HG02870 (cell line): ENCODE data around the gene S1PR4.
"Not testable (repeated sequence)": the region's sequence is repeated elsewhere in the genome, so short reads cannot be mapped to it uniquely, and the experiment has no call there.

Source experiments
- ATAC-seq: cut with Tn5 transposase; IDR thresholded peaks from one replicate; pipeline ENCODE4 v1.9.1; 2021; ENCODE audit warnings: mild to moderate bottlenecking, moderate library complexity; ENCODE audit not compliant: unreplicated experiment

S1PR4 gene

DNA sequence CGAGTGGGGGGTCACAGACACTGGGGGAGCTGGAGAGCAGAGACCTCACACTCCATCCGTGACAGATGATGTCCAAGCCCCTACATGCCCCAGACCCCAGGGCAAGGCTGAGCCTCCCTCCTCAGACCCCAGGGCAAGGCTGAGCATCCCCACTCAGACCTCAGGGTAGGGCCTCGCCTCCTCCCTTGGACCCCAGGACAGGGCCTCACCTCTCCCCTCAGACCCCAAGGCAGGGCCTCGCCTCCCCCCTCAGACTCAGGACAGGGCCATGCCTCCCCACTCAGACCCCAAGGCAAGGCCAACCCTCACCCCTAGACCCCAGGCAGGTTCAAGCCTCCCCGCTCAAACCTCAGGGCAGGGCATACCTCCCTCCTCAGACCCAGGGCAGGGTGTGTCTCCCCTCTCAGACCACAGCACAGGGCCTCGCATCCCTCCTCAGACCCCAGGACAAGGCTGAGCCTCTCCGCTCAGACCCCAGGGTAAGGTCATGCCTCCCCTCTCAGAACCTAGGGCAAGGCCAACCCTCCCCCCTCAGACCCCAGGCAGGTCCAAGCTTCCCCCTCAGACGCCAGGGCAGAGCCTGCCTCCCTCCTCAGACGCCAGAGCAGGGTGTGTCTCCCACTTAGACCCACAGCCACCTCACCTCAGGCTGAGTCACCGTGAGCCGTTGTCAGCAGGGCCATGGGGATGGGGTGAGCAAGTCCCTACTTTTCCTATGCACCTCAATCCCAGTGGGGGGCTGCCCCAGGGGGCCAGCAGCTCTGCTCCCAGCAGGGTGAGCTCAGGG, 1.7 kb upstream of the S1PR4 start:
- ATAC-seq = no peak

DNA sequence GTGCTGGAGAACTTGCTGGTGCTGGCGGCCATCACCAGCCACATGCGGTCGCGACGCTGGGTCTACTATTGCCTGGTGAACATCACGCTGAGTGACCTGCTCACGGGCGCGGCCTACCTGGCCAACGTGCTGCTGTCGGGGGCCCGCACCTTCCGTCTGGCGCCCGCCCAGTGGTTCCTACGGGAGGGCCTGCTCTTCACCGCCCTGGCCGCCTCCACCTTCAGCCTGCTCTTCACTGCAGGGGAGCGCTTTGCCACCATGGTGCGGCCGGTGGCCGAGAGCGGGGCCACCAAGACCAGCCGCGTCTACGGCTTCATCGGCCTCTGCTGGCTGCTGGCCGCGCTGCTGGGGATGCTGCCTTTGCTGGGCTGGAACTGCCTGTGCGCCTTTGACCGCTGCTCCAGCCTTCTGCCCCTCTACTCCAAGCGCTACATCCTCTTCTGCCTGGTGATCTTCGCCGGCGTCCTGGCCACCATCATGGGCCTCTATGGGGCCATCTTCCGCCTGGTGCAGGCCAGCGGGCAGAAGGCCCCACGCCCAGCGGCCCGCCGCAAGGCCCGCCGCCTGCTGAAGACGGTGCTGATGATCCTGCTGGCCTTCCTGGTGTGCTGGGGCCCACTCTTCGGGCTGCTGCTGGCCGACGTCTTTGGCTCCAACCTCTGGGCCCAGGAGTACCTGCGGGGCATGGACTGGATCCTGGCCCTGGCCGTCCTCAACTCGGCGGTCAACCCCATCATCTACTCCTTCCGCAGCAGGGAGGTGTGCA, 587 bp downstream of the S1PR4 start:
- ATAC-seq = no peak

DNA sequence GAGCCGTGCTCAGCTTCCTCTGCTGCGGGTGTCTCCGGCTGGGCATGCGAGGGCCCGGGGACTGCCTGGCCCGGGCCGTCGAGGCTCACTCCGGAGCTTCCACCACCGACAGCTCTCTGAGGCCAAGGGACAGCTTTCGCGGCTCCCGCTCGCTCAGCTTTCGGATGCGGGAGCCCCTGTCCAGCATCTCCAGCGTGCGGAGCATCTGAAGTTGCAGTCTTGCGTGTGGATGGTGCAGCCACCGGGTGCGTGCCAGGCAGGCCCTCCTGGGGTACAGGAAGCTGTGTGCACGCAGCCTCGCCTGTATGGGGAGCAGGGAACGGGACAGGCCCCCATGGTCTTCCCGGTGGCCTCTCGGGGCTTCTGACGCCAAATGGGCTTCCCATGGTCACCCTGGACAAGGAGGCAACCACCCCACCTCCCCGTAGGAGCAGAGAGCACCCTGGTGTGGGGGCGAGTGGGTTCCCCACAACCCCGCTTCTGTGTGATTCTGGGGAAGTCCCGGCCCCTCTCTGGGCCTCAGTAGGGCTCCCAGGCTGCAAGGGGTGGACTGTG, 1.2 kb downstream of the S1PR4 start:
- no peak for ATAC-seq

DNA sequence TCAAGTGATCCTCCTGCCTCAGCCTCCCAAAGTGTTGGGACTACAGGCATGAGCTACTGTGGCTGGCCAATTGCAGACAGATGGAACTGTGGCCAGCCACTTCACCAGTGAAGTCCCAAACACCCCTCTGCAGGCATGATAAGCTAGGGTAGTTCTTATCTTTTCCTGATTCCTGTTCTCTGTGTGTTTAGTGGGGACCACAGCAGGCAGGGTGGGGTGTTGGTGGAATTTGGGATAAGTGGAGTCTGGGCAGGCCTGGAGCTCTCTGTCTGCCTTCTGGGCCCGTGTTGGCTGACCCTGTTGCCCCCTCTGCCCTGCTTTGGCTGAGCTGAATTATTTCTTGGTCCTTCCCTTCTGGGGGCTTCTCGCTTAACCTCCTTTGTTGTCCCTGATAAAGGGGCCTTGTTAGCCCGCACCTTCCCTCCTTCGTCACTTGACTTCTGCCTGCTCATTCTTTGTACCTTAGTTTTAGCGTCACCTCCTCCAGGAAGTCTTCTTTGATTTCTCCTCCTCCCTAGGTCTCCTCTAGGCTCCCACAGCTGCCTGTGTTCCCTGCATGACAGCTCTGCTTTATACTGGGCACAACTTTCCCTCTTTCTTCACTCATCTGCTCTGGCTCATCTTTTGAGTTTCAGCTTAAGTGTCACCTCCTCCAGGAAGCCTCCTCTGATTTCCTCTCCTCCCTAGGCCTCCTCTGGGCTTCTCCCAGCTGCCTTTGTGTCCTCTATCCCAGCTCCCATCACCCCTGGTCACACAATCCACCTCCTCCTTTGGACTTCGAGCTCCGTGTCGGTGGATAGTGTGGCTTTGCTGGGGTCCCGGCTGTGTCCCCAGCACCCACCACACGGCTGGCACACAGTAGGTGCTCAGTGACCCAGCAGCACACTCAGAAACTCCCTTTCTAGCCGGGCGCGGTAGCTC, 5.4 kb downstream of the S1PR4 start:
- no peak for ATAC-seq

DNA sequence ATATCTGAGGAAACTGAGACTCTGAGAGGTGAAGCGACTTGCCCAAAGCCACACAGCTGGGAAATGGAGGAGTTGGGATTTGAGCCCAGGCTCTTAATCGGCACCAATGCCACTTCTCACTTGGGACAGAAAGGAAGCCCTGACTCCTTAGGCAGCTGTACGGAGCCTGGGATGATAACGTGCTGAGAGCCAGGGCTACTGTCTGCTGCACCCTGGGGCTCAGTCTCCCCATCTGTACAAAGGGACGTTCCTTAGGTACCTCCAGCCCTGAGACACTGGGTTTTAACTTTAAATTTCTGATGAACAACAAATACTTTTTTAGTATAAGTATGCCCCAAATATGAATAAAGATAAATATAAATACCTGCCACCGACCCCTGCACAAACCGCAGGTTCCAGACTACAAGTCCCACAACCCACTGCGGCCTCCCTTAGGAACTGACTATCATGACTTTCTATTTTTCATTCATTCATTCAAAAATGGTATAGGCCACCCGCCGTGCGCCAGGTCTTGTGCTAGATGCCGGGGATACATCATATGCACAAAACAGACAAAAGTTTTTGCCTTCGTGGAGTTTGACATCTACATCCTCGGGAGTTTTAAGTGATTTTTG, 6.4 kb downstream of the S1PR4 start:
- ATAC-seq = peak; percentile 24

DNA sequence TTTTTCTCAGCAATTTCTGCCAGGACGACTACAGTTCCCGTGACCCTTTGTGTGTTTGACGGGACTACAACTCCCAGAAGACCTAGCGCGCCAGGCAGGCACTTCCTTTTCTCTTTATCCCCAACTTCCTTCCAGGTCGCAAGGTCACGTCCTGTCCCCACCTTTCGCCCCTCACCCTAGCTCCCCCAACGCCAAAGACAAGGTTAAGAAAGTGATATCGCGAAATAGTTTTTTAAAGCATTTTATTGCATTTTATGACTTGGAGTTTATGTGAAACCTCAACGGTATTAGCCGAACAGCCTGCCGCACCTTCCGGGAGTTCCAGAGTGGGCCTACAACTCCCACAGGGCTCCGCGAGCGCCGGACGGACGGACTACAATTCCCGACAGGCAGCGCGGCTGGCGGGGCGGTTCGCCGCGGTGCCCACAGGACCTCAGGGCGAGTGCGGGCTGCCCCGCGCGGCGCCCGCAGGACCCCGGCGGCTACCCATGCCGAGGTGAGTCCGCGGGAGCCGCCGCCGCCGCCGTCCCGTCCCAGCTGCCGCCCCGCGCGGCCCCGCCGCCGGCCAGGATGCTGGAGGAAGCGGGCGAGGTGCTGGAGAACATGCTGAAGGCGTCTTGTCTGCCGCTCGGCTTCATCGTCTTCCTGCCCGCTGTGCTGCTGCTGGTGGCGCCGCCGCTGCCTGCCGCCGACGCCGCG, 7.0 kb downstream of the S1PR4 start, which contains the start of gene NCLN:
Gene NCLN (plus strand): TSS at position 470 of the 699 bp plus-strand sequence. CDS start 101 bp downstream, at position 571.
- ATAC-seq = peak; percentile 63

DNA sequence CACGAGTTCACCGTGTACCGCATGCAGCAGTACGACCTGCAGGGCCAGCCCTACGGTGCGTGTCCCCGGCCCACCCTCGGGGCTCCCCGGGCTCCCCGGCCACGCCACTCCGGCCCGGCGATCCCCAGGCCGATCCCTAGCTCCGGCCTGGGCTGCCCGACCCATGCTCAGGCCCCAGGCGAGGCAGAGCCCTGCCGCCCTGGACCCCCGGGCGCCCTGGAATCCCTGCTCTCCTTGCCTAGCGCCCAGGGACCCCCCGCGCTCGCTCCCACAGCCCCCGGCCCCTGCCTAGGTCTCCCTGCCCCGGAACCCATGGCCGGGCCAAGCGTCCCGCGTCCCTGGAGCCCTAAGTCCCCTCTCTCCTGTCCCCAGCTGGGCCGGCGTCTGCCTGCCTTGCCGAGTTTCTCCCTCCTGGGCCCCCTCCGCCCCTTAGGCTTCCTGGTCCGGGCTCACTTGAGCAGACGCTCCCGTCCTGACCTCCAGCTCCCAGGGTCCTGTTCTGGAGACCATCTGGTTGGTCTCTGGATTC, 7.7 kb downstream of the S1PR4 start:
- ATAC-seq = peak; percentile 13

DNA sequence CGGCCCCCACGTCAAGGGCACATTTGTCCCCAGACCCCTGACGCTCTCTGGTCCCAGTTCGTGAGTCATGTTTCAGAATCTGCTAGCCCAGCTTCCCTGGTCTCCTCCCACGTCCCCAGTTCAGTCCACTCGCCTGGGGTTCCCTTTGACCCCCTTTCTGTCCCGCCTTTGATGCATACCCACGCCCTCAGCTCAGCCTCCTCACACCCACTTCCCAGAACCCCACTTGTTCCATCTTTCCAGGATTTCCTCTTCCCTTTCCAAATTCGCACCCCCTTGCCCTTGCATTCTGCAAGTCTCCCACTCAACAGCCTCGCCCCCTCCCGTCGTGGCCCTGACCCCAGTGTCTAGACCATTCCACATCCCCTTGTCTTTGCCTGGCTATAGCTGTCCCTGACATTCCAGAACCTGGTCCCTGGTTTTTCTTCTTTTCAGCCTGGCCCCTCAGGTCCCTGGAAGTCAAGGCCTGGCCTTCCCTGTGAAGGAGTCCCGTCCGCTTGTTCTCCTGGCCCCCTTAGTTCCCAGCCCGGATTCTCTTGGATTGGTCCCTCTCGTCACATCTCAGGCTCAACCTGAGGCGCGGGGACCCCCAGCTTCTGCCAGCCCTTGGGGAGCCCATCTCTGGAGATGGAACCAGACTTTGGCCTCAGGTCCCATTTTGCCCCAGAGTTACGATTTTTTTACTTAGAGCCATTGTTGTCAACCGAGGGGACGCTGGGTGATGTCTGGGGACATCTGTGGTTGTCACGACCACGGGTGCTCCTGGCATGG, 8.5 kb downstream of the S1PR4 start:
- no peak for ATAC-seq

DNA sequence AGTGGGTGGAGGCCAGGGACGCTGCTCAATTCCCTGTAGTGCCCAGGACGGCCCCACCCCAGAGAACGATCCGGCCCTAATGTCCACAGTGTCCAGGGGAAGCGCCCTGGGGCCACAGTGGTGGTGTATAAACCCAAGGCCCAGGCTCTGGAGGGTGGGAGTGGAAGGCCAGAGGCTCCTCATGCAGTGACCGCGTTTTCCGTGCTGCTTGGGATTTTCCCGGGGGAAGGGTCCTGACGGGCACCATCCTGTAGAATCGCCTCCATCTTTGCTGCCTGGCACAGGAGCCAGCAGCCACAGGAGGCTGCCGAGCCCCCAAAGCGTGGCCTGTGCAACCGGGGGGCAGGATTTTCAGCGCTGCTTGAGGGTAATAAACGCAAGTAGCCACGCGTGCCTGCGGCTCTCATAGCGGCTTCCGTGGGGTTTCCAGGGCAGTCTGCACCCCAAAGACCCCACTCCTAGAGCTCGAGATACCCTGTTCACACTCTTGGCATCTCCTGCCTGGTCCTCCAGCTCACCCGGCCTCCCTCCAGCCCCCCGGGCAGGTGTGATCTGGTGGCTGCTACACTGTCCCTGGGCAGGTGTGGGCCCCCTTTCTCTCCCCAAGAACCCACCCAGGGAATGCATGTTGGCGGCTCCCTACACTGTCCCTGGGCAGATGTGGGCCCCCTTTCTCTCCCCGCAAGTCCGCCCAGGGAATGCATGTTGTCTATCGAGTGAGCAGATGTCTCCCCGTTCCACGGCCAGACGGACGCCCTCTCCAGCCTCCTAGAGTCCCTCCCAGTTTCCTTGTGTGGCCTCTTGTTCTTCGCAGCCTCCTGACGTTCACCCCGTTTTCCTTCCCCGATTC, 9.3 kb downstream of the S1PR4 start:
- ATAC-seq = no peak

DNA sequence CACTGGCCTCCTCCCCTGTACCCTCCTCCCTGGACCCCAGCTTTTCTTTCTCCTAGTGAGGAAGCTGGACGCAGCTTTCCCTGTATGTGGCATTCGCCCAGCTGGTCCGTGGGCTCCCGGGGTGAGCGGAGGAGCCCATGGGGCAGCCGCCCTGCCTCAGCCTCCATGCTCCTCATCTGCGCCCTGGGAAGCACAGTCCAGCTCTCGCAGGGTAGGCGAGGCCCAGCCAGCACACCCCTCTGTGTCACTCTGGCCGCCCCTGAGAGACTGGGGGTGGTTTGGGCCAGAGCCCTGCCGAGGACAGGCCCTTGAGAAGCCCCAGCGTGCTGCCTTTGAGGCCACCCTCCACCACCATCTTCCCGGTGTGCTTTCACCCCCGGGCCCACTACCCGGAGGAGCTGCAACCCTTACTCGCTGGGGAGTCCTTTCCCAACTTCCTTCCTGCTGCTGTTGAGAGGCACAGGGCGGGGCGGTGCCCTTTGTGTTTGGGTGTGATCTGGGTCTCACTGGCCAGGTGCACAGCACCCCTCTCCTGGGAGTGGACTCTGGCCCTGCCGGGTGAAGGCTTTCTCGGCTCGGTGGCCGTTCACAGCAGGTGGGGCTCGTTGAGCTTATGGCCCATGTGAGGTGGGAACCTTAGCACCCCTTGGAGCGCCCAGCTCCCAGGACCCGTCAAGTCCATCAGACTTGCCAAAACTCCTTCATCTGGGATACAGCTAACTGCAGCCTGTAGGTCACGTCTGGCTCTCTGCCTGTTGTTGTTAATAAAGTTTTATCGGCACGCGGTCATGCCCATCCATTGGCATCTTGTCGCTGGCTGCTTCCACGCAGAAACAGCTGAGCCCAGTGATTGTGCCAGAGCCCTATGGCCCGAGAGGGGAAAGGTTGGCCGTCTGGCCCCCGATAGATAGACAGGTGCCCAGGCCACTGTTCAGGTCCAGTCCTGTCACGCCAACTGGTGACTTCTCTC, 10.3 kb downstream of the S1PR4 start:
- ATAC-seq = no peak

DNA sequence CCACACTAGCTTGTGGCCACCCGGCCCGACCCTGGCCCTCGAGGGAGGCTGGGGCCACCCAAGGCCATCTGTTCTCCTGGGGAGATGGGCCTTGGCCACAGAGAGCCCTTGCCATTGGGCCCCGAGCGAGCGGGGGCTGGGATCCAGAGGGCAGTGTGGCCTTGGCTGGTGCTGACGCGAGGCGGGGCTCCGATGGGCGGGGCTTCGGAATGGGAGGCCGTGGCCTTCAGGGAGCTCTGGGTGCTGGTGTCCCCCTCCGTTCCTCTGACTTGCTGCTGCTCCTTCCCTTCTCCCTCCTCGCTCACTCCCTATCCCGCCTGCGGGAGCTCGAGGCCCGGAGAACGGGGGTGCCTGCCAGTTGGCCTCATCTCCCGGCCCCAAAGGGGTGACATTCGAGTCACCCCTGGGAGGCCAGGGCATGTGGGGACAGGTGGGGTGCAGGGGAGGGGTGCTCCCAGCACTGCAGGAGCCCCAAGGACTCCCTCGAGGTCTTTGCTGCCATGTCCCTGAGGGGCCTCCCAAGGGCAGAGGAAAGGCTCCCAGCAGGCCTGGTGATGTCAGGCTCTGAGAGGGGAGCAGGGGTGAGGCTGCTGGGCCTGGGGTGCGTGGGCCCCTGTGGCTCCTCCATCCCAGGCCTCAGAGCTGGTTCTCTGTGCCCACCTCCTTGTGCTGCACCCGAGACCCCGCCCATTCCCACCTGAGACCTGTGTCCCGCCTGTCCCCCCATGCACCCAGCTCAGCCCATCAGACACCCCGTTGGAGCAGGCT, 11.3 kb downstream of the S1PR4 start:
- ATAC-seq = no peak

DNA sequence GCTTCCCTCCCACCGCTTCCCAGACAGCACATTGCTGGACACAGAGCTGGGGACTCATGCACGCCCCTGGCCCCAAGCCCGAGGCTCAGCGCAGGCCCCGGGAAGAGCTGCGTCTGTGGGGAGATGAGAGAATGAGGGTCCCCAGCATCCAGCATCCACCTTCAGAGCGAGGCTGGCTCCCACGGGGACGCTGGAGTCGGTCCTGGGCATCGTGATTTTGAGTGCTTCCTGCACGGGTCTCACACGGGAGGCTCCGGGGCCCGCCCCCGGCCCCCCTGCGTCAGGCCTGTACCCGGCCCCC, 11.9 kb downstream of the S1PR4 start:
- ATAC-seq = no peak

DNA sequence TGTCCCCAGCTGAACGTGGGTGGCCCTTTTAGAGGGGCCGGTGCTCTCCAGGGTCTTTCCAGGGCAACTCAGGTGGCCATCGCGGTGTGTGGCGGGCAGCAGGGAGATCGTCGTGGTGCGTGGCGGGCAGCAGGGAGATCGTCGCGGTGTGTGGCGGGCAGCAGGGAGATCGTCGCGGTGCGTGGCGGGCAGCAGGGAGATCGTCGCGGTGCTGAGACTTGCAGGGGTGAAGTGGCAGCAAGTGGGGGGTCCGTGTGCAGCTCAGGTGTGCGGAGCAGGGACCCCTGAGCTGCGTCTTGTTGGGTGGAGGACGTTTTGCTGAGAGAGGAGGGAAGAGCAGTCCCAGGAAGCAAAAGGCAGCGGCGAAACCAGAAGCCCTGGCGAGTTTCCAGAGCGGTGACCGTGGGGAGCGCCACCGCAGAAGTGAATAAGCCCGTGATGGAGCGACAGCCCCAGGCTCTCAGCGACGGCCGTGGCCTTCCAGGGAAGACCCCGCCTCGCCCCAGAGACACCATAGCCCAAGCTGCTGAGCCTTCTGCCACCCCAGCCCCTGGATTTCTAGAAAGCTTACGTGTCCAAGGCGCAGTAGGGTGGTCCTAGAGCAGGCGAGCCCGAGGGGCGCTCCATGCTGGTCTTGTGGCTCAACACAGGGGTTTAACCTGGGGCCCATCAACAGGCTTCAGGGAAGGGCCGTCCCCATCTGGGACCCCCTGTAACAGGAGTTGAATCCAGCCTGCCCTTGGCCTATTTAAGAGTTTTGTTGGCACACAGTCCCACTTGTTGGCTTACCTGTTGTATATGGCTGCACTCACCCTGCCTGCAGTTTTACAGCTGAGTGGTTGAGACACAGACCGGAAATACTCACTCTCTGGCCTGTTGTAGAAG, 12.6 kb downstream of the S1PR4 start:
- no peak for ATAC-seq

DNA sequence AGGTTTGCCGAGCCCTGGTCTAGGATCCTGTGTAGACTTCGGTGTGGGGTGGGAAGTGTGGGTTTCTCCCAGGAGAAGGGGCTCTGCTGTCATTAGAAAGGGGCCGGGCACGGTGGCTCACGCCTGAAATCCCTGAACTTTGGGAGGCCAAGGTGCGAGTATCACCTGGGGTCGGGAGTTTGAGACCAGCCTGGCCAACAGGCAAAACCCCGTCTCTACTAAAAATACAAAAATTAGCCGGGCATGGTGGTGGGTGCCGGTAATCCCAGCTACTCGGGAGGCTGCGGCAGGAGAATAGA, 13.2 kb downstream of the S1PR4 start:
- ATAC-seq = not testable (repeated sequence)

DNA sequence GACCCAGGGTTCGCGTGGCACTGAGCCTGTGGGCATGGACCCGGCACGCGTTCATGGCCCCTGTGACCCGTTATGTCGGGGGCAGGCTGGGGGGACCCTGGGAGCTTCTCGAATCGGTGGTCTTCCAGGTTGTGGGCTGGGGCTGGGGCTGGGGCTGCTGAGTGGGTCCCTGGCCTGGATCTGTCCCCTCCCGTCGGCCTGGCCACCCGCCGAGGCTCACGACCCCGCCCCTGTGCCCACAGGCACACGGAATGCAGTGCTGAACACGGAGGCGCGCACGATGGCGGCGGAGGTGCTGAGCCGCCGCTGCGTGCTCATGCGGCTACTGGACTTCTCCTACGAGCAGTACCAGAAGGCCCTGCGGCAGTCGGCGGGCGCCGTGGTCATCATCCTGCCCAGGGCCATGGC, 13.7 kb downstream of the S1PR4 start:
- no peak for ATAC-seq
